Measurements from ENCODE around the gene ACD.

Gene ACD

DNA sequence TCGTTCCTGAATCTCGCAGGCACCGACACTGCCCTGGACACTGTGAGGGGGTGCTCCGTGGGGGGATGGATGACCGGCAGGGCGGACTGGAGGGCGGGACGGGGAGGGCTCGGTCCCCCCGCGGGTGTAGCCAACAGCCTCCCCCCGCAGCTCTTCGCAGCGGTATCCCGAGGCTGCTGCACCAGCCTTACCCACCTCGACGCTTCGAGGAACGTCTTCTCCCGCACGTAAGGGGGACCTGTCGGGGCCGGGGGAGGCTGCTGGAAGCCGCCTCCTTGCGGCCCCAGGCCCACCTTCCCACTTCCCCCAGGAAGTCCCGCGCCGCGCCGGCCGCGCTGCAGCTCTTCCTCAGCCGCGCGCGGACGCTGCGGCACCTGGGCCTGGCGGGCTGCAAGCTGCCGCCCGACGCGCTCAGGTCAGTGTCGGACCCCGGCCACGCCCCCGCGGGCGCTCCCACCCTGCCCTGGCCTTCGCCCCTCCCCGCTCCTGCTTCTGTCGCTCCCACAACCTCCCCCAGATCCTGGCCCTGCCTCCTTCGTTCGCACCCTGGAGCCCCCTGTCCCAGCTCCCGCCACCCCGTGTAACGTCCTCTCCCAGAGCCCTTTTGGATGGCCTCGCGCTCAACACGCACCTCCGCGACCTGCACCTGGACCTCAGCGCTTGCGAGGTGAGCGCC is 11.8 kb downstream of the ACD start:
- Histone ChIP-seq H3K27ac (no peak overlapping the region), H3K4me3 (ENCODE audit: low read depth, low read length) (no peak overlapping the region), H3K36me3 (replicated peaks) (no peaks in the 10 kb centered on the region), H3K27me3 (replicated peaks) (peaks cover 47% of the 10 kb centered on the region)
- TF ChIP-seq, protein P1, sequence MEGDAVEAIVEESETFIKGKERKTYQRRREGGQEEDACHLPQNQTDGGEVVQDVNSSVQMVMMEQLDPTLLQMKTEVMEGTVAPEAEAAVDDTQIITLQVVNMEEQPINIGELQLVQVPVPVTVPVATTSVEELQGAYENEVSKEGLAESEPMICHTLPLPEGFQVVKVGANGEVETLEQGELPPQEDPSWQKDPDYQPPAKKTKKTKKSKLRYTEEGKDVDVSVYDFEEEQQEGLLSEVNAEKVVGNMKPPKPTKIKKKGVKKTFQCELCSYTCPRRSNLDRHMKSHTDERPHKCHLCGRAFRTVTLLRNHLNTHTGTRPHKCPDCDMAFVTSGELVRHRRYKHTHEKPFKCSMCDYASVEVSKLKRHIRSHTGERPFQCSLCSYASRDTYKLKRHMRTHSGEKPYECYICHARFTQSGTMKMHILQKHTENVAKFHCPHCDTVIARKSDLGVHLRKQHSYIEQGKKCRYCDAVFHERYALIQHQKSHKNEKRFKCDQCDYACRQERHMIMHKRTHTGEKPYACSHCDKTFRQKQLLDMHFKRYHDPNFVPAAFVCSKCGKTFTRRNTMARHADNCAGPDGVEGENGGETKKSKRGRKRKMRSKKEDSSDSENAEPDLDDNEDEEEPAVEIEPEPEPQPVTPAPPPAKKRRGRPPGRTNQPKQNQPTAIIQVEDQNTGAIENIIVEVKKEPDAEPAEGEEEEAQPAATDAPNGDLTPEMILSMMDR (IDR thresholded peaks at IDR 0.05; ENCODE audit: low read depth, low read length, missing control alignments), result no peak
- in situ Hi-C loops (cut with HindIII; ENCODE audit: low pct_ligation_motif_present, low sequenced_read_pairs), result no loop called here
- DNase-seq, result no peak

DNA sequence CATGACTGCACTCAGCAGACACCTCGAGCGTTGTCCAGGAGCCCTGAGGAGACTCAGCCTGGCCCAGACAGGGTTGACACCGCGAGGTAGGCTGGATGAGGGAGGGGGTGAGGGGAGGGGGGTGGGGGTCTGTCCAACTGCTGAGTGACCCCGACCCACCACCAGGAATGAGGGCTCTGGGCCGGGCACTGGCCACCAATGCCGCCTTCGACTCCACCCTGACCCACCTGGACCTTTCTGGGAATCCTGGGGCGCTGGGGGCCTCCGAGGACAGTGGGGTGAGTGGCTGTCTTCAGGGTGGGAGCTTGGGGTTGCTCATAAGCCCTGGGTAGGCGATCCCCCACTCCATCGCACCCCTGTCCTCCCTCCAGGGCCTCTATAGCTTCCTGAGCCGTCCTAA is 12.4 kb downstream of the ACD start:
- Histone ChIP-seq H3K36me3 (replicated peaks) (no peaks in the 10 kb centered on the region), H3K27ac (no peak overlapping the region), H3K27me3 (replicated peaks) (peaks cover 47% of the 10 kb centered on the region), H3K4me3 (ENCODE audit: low read depth, low read length) (no peak overlapping the region)
- TF ChIP-seq, protein P1 (IDR thresholded peaks at IDR 0.05; ENCODE audit: low read depth, low read length, missing control alignments), result no peak
- in situ Hi-C loops (cut with HindIII; ENCODE audit: low pct_ligation_motif_present, low sequenced_read_pairs), result no loop called here
- no peak for DNase-seq

DNA sequence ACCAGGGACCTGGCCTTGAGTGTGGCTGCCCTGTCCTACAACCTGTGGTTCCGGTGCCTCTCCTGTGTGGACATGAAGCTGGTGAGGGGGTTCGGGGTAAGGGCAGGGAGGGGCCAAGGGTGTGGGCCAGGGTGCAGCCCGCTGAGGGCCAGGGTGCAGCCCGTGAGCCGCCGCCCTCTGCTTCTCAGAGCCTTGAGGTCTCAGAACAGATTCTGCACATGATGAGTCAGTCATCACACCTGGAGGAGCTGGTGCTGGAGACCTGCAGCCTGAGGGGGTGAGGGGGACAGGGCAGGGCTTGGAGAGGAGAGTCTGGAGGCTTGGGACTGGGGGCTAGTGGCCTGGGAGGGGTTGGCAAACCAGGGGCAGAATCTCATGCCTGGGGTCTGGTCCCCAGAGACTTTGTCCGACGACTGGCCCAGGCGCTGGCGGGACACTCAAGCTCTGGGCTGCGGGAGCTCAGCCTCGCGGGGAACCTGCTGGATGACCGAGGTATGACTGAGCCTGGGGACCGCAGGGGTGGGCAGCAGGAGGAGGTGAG is 12.9 kb downstream of the ACD start:
- Histone ChIP-seq H3K27me3 (replicated peaks) (peaks cover 44% of the 10 kb centered on the region), H3K4me3 (ENCODE audit: low read depth, low read length) (no peak overlapping the region), H3K27ac (no peak overlapping the region), H3K36me3 (replicated peaks) (no peaks in the 10 kb centered on the region)
- in situ Hi-C loops (cut with HindIII; ENCODE audit: low pct_ligation_motif_present, low sequenced_read_pairs), result no loop called here
- TF ChIP-seq, protein P1 (IDR thresholded peaks at IDR 0.05; ENCODE audit: low read depth, low read length, missing control alignments), result no peak
- no peak for DNase-seq

DNA sequence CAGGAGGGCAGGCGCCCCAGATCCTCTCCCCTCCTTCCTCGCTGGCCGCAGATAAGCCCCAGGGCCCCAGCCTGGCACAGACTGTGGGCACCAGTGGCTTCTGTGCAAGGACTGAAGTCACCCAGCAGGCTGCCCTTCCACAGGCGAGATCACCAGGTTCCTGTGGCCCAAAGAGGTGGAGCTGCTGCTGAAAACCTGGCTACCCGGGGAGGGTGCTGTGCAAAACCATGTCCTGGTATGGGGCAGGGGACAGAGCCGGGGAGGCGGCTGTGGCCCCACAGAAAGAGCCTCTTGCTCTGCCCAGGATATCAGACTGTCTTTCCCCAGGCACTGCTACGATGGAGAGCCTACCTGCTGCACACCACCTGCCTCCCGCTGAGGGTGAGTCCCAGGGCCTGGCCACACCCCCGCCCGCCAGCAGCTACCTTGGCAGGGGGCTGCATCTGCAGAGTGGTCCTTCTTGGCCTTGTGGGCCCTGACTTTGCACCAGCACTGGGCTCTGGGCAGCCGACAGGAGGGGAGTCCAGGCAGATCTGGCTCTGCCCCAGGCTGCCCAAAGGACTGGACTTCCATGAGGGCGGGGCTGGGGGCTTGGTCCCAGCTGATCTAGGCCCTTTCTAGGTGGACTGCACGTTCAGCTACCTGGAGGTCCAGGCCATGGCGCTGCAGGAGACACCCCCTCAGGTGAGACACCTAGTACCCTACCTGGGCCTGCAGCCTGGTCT is 14.5 kb downstream of the ACD start:
- H3K4me3 ChIP-seq (ENCODE audit: low read depth, low read length), result no peak overlapping the region
- H3K27ac ChIP-seq, result no peak overlapping the region
- H3K27me3 ChIP-seq (replicated peaks), result peaks cover 32% of the 10 kb centered on the region
- DNase-seq, result no peak
- no peaks in the 10 kb centered on the region for H3K36me3 ChIP-seq (replicated peaks)
- TF ChIP-seq, protein P1 (IDR thresholded peaks at IDR 0.05; ENCODE audit: low read depth, low read length, missing control alignments), result no peak
- in situ Hi-C loops (cut with HindIII; ENCODE audit: low pct_ligation_motif_present, low sequenced_read_pairs), result no loop called here

- TF ChIP-seq, protein P1 (IDR thresholded peaks at IDR 0.05; ENCODE audit: low read depth, low read length, missing control alignments), result no peak
- peaks cover 21% of the 10 kb centered on the region for H3K27me3 ChIP-seq (replicated peaks)
- peaks cover 1% of the 10 kb centered on the region for H3K36me3 ChIP-seq (replicated peaks)
- no peak for DNase-seq
- H3K4me3 ChIP-seq (ENCODE audit: low read depth, low read length), result no peak overlapping the region
- in situ Hi-C loops (cut with HindIII; ENCODE audit: low pct_ligation_motif_present, low sequenced_read_pairs), result no loop called here
- H3K27ac ChIP-seq, result no peak overlapping the region
Measured at GRCh38 chr16:67644038-67644437, 16.0 kb downstream of the ACD start.
